Activated naive CD4-positive, alpha-beta T cell treated with anti-CD3 and anti-CD28 coated beads, Interleukin-2, amount 50 U/mL, for 16 hours (primary cell): Measurements from ENCODE around the gene CASTOR1.
A peak's percentile ranks its signal among the peaks of the same experiment; 100 is the strongest.

ENCODE experiments used
- DNase-seq: peaks from one replicate; pipeline ENCODE4 v3.0.0-alpha.2; 2020

The CASTOR1 gene

GRCh38 chr22:30318799-30319419, 29.6 kb upstream of the CASTOR1 start:
- no peak for DNase-seq

GRCh38 chr22:30317778-30318177, 28.5 kb upstream of the CASTOR1 start:
- DNase-seq: no peak

GRCh38 chr22:30315962-30316576, 26.8 kb upstream of the CASTOR1 start:
- no peak for DNase-seq

GRCh38 chr22:30314915-30315314, 25.6 kb upstream of the CASTOR1 start:
- DNase-seq: peak; percentile 35

GRCh38 chr22:30313527-30314363, 24.4 kb upstream of the CASTOR1 start:
- no peak for DNase-seq

GRCh38 chr22:30312053-30312452, 22.7 kb upstream of the CASTOR1 start:
- DNase-seq: no peak

- no peak for DNase-seq
These were observed 21.8 kb upstream of the CASTOR1 start for GRCh38 chr22:30310881-30311771.

- DNase-seq: no peak
These were observed 20.8 kb upstream of the CASTOR1 start for GRCh38 chr22:30309951-30310741.

- DNase-seq: no peak
These were observed 19.4 kb upstream of the CASTOR1 start for GRCh38 chr22:30308518-30309230.

- no peak for DNase-seq
These were observed 18.8 kb upstream of the CASTOR1 start for GRCh38 chr22:30308093-30308492.

GRCh38 chr22:30307041-30307574, 17.8 kb upstream of the CASTOR1 start:
- DNase-seq: no peak

GRCh38 chr22:30306627-30307011, 17.3 kb upstream of the CASTOR1 start:
- DNase-seq: no peak

GRCh38 chr22:30305906-30306626, 16.8 kb upstream of the CASTOR1 start:
- no peak for DNase-seq

- DNase-seq: no peak
These were observed 16.2 kb upstream of the CASTOR1 start for GRCh38 chr22:30305519-30305905.

- no peak for DNase-seq
These were observed 15.4 kb upstream of the CASTOR1 start for GRCh38 chr22:30304495-30305244.

GRCh38 chr22:30302810-30303138, 13.5 kb upstream of the CASTOR1 start:
- no peak for DNase-seq

GRCh38 chr22:30301995-30302809, 12.9 kb upstream of the CASTOR1 start:
- no peak for DNase-seq

GRCh38 chr22:30299322-30299721, 10.0 kb upstream of the CASTOR1 start:
- DNase-seq: no peak
